GDM1 (cell line): Measurements from ENCODE around the gene PTCH2.
"Not testable (repeated sequence)": the region's sequence is repeated elsewhere in the genome, so short reads cannot be mapped to it uniquely, and the experiment has no call there.

Experiments used
- DNase-seq: peaks from one replicate; lab custom pipeline; 2025; lab: John Stamatoyannopoulos, UW

Gene PTCH2

GRCh38 chr1:44838294-44838693 lies 4.8 kb downstream of the PTCH2 start:
- DNase-seq = not testable (repeated sequence)

- DNase-seq = peak; percentile 68
Observed at GRCh38 chr1:44835738-44836675, 7.0 kb downstream of the PTCH2 start.

- DNase-seq = no peak
Observed at GRCh38 chr1:44834328-44834727, 8.7 kb downstream of the PTCH2 start.

GRCh38 chr1:44832056-44832705 lies 10.9 kb downstream of the PTCH2 start:
- no peak for DNase-seq

- no peak for DNase-seq
Observed at GRCh38 chr1:44831516-44831915, 11.5 kb downstream of the PTCH2 start.

GRCh38 chr1:44830900-44831304 lies 12.2 kb downstream of the PTCH2 start:
- DNase-seq = no peak

GRCh38 chr1:44829506-44830384 lies 13.3 kb downstream of the PTCH2 start:
- peak; percentile 72 for DNase-seq

GRCh38 chr1:44828841-44829440 lies 14.1 kb downstream of the PTCH2 start:
- no peak for DNase-seq

- DNase-seq = no peak
Observed at GRCh38 chr1:44828003-44828651, 14.9 kb downstream of the PTCH2 start.

GRCh38 chr1:44827197-44828002 lies 15.7 kb downstream of the PTCH2 start:
- DNase-seq = no peak

- peak; percentile 86 for DNase-seq
Observed at GRCh38 chr1:44826375-44827196, 16.5 kb downstream of the PTCH2 start.

- not testable (repeated sequence) for DNase-seq
Observed at GRCh38 chr1:44824392-44824791, 18.7 kb downstream of the PTCH2 start.

GRCh38 chr1:44822981-44823451 lies 20.0 kb downstream of the PTCH2 start:
- no peak for DNase-seq

- DNase-seq = no peak
Observed at GRCh38 chr1:44822131-44822701, 20.8 kb downstream of the PTCH2 start.

GRCh38 chr1:44821240-44821715 lies 21.8 kb downstream of the PTCH2 start:
- DNase-seq = no peak

- DNase-seq = no peak
Observed at GRCh38 chr1:44820328-44821239, 22.5 kb downstream of the PTCH2 start.

GRCh38 chr1:44819608-44820327 lies 23.3 kb downstream of the PTCH2 start:
- peak; percentile 69 for DNase-seq
